Karpas-422 (cell line): ENCODE data around the gene AXIN2. TPM values are rescaled to one million over a fixed set of nuclear protein-coding genes. Genes with fewer than 3 reads are reported as not detected.

Source experiments
- DNase-seq: peaks from one replicate; pipeline ENCODE4 v3.0.0-alpha.2; 2015
- H2AFZ ChIP-seq: fragments of 200-600 bp; sonication (generic); 2 replicates; pipeline ENCODE4 v1.6.1; 2014; ENCODE audit warnings: antibody characterized with exemption, low read length, mixed read lengths
- H3K27ac ChIP-seq: fragments of 200-600 bp; sonication (generic); 2 replicates; pipeline ENCODE4 v1.5.1; 2014; ENCODE audit warnings: mild to moderate bottlenecking, low read length, moderate library complexity
- H3K27me3 ChIP-seq: fragments of 200-600 bp; sonication (generic); 2 replicates; pipeline ENCODE4 v1.6.1; 2014; ENCODE audit warnings: low read length, mixed read lengths
- H3K36me3 ChIP-seq: fragments of 200-600 bp; sonication (generic); 2 replicates; pipeline ENCODE4 v1.6.1; 2014; ENCODE audit warnings: low read length, mixed read lengths; ENCODE audit not compliant: insufficient read depth
- H3K4me1 ChIP-seq: fragments of 200-600 bp; sonication (generic); 2 replicates; pipeline ENCODE4 v1.6.1; 2014; ENCODE audit warnings: mild to moderate bottlenecking, low read length, mixed read lengths
- H3K4me2 ChIP-seq: fragments of 200-600 bp; sonication (generic); 2 replicates; pipeline ENCODE4 v1.6.1; 2014; ENCODE audit warnings: low read length, low read depth, mild to moderate bottlenecking; ENCODE audit not compliant: poor library complexity, severe bottlenecking
- H3K4me3 ChIP-seq: fragments of 200-600 bp; sonication (generic); 2 replicates; pipeline ENCODE4 v1.5.1; 2014; ENCODE audit warnings: mild to moderate bottlenecking, antibody characterized with exemption, low read length, mixed read lengths
- H3K79me2 ChIP-seq: fragments of 200-600 bp; sonication (generic); 2 replicates; pipeline ENCODE4 v1.6.1; 2014; ENCODE audit warnings: mild to moderate bottlenecking, low read length, mixed read lengths
- H3K9ac ChIP-seq: fragments of 200-600 bp; sonication (generic); 2 replicates; pipeline ENCODE4 v1.6.0; 2014; ENCODE audit warnings: low read length
- H3K9me2 ChIP-seq: fragments of 200-600 bp; sonication (generic), shearing (Covaris generic); replicated peaks from 2 replicates; pipeline ENCODE4 v1.6.0; 2014; ENCODE audit warnings: mild to moderate bottlenecking, low read length, moderate library complexity; ENCODE audit not compliant: insufficient read depth
- H3K9me3 ChIP-seq: fragments of 300-700, 200-600 bp; sonication (generic); 2 replicates; pipeline ENCODE4 v1.6.1; 2014; ENCODE audit warnings: low read length, mixed read lengths
- H4K20me1 ChIP-seq: fragments of 200-600 bp; sonication (generic); 2 replicates; pipeline ENCODE4 v1.6.1; 2014; ENCODE audit warnings: mild to moderate bottlenecking, antibody characterized with exemption, low read length, low read depth; ENCODE audit not compliant: insufficient read depth
- total RNA-seq: library from RNA; depleted of rRNA; stranded (reverse); fragments of >200 nt; shearing (Covaris generic); gene quantifications from 2 replicates; pipeline ENCODE4 v1.2.3, GENCODE V29; 2014; ENCODE audit warnings: low replicate concordance

AXIN2 gene
- total RNA-seq, 1 experiment from 2014 or later, result not detected

- H4K20me1 ChIP-seq, result no peaks in the 10 kb centered on the region
- no peak overlapping the region for H3K4me3 ChIP-seq
- DNase-seq, result no peak
- H3K27ac ChIP-seq, result no peak overlapping the region
- H3K79me2 ChIP-seq, result no peaks in the 10 kb centered on the region
- no peaks in the 10 kb centered on the region for H3K9me2 ChIP-seq
- H3K9ac ChIP-seq, result no peak overlapping the region
- no peaks in the 10 kb centered on the region for H3K9me3 ChIP-seq
- H3K27me3 ChIP-seq, result no peaks in the 10 kb centered on the region
- no peak overlapping the region for H3K4me2 ChIP-seq
- no peaks in the 10 kb centered on the region for H3K36me3 ChIP-seq
- H3K4me1 ChIP-seq, result no peaks in the 10 kb centered on the region
- no peak overlapping the region for H2AFZ ChIP-seq
These were observed 37.4 kb downstream of the AXIN2 start for GRCh38 chr17:65523853-65524664.

GRCh38 chr17:65523411-65523810 is 38.0 kb downstream of the AXIN2 start:
- Histone ChIP-seq H4K20me1 (no peaks in the 10 kb centered on the region), H3K9me2 (no peaks in the 10 kb centered on the region), H3K27me3 (no peaks in the 10 kb centered on the region), H3K27ac (no peak overlapping the region), H3K4me3 (no peak overlapping the region), H3K4me1 (no peaks in the 10 kb centered on the region), H2AFZ (no peak overlapping the region), H3K9me3 (no peaks in the 10 kb centered on the region), H3K9ac (no peak overlapping the region), H3K79me2 (no peaks in the 10 kb centered on the region), H3K4me2 (no peak overlapping the region), H3K36me3 (no peaks in the 10 kb centered on the region)
- no peak for DNase-seq

- Histone ChIP-seq H3K4me3 (no peak overlapping the region), H3K9me3 (no peaks in the 10 kb centered on the region), H3K4me2 (no peak overlapping the region), H3K4me1 (no peaks in the 10 kb centered on the region), H3K36me3 (no peaks in the 10 kb centered on the region), H3K27ac (no peak overlapping the region), H3K27me3 (no peaks in the 10 kb centered on the region), H3K79me2 (no peaks in the 10 kb centered on the region), H3K9me2 (no peaks in the 10 kb centered on the region), H3K9ac (no peak overlapping the region), H4K20me1 (no peaks in the 10 kb centered on the region), H2AFZ (no peak overlapping the region)
- no peak for DNase-seq
These were observed 38.6 kb downstream of the AXIN2 start for GRCh38 chr17:65522751-65523404.

GRCh38 chr17:65519462-65519861 is 42.0 kb downstream of the AXIN2 start:
- Histone ChIP-seq H3K4me1 (no peaks in the 10 kb centered on the region), H3K27me3 (no peaks in the 10 kb centered on the region), H3K4me2 (no peak overlapping the region), H3K4me3 (no peak overlapping the region), H3K79me2 (no peaks in the 10 kb centered on the region), H3K27ac (no peak overlapping the region), H3K9me2 (no peaks in the 10 kb centered on the region), H3K9me3 (no peaks in the 10 kb centered on the region), H3K36me3 (no peaks in the 10 kb centered on the region), H3K9ac (no peak overlapping the region), H2AFZ (no peak overlapping the region), H4K20me1 (no peaks in the 10 kb centered on the region)
- DNase-seq, result no peak

GRCh38 chr17:65518256-65518655 is 43.2 kb downstream of the AXIN2 start:
- Histone ChIP-seq H3K9ac (no peak overlapping the region), H3K27me3 (no peaks in the 10 kb centered on the region)

GRCh38 chr17:65515959-65516948 is 45.2 kb downstream of the AXIN2 start:
- H3K27ac ChIP-seq, result no peak overlapping the region
- no peaks in the 10 kb centered on the region for H4K20me1 ChIP-seq
- H3K27me3 ChIP-seq, result no peaks in the 10 kb centered on the region
- no peak overlapping the region for H2AFZ ChIP-seq
- H3K79me2 ChIP-seq, result no peaks in the 10 kb centered on the region
- H3K9ac ChIP-seq, result no peak overlapping the region
- no peaks in the 10 kb centered on the region for H3K9me3 ChIP-seq
- H3K9me2 ChIP-seq, result no peaks in the 10 kb centered on the region
- H3K4me2 ChIP-seq, result no peak overlapping the region
- no peak for DNase-seq
- no peaks in the 10 kb centered on the region for H3K4me1 ChIP-seq
- H3K36me3 ChIP-seq, result no peaks in the 10 kb centered on the region
- H3K4me3 ChIP-seq, result no peak overlapping the region

More at GRCh38 chr17:65518256-65518655, 43.2 kb downstream of the AXIN2 start:
- Histone ChIP-seq H3K9me2 (no peaks in the 10 kb centered on the region), H3K9me3 (no peaks in the 10 kb centered on the region), H3K4me1 (no peaks in the 10 kb centered on the region), H3K27ac (no peak overlapping the region), H4K20me1 (no peaks in the 10 kb centered on the region), H2AFZ (no peak overlapping the region), H3K4me3 (no peak overlapping the region), H3K79me2 (no peaks in the 10 kb centered on the region), H3K36me3 (no peaks in the 10 kb centered on the region), H3K4me2 (no peak overlapping the region)
- DNase-seq, result no peak

GRCh38 chr17:65515512-65515911 is 45.9 kb downstream of the AXIN2 start:
- Histone ChIP-seq H3K4me1 (no peaks in the 10 kb centered on the region), H3K79me2 (no peaks in the 10 kb centered on the region), H4K20me1 (no peaks in the 10 kb centered on the region), H3K4me3 (no peak overlapping the region), H3K27ac (no peak overlapping the region), H2AFZ (no peak overlapping the region), H3K9me3 (no peaks in the 10 kb centered on the region), H3K27me3 (no peaks in the 10 kb centered on the region), H3K9me2 (no peaks in the 10 kb centered on the region), H3K9ac (no peak overlapping the region), H3K36me3 (no peaks in the 10 kb centered on the region), H3K4me2 (no peak overlapping the region)
- no peak for DNase-seq

GRCh38 chr17:65514541-65514940 is 46.9 kb downstream of the AXIN2 start:
- Histone ChIP-seq H3K27ac (no peak overlapping the region), H3K9me2 (no peaks in the 10 kb centered on the region), H3K4me2 (no peak overlapping the region), H3K27me3 (no peaks in the 10 kb centered on the region), H2AFZ (no peak overlapping the region), H3K36me3 (no peaks in the 10 kb centered on the region), H3K9me3 (no peaks in the 10 kb centered on the region), H3K9ac (no peak overlapping the region), H4K20me1 (no peaks in the 10 kb centered on the region), H3K4me1 (no peaks in the 10 kb centered on the region), H3K4me3 (no peak overlapping the region), H3K79me2 (no peaks in the 10 kb centered on the region)
- no peak for DNase-seq
